Cortex of kidney (tissue), 1 donor: ENCODE measurements around the gene KIAA1328.

Experiments used
- DNase-seq: peaks from one replicate; lab custom pipeline; 2025; lab: John Stamatoyannopoulos, UW

KIAA1328 gene

DNA sequence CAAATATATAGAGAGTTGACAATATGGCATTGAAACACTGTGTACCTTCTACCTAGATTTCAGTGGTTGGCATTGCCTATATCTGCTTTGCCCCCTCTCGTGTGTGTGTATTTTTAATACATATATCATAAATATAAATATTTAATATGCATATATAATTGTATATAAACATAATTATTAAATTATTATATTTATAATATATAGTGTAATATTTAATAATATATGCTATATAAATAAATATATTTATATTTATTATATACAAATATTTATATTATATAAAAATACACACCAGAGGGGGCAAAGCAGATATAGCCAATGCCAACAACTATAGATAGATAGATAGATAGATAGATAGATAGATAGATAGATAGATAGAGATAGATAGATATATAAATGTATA, 124.1 kb downstream of the KIAA1328 start:
- DNase-seq, result no peak

DNA sequence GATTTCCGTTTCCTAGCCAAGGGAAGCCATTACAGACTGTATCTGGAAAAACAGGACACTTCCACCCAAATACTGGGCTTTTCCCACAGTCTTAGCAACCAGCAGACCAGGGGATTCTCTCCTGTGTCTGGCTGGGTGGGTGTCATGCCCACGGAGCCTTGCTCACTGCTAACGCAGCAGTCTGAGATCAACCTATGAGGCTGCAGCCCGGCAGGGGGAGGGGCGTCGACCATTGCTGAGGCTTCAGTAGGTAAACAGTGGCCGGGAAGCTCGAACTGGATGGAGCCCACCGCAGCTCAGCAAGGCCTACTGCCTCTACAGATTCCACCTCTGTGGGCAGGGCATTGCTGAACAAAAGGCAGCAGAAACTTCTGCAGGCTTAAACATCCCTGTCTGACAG, 131.1 kb downstream of the KIAA1328 start:
- no peak for DNase-seq

DNA sequence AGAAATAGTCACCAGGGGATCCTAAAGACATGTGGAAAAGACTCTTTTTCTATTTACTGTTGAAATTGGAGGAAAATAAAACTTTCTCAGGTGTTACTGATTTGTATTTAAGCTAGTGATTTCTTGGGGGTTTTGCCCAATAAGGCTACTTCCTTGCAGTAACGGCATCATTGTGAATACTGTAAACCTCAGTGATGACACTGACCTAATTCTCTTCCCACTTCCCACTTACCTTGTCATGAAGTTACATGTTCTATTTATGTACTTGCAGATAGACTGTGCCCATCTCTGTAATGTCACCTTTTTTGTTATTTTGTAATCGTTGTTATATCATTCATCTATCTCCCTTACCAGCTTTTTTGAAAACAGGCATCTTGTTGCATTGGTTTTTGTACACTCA, 134.5 kb downstream of the KIAA1328 start:
- no peak for DNase-seq

DNA sequence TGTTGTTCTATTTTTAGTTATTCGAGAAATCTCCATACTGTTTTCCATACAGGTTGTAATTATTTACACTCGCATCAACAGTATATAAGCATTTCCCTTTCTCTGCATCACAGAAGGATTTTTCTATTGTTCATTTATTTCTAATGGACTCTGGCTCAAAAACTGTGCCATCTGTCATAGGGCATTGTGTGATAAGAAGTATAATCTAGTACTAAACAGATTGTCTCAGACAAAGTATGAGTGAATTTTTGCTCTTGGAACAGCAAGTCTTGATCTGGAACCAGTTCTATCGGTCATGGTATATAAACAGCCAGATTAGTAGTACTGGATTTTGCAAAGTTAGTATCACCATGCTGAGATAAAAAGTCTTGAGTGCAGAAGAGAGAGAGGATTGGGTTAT, 145.8 kb downstream of the KIAA1328 start:
- no peak for DNase-seq

DNA sequence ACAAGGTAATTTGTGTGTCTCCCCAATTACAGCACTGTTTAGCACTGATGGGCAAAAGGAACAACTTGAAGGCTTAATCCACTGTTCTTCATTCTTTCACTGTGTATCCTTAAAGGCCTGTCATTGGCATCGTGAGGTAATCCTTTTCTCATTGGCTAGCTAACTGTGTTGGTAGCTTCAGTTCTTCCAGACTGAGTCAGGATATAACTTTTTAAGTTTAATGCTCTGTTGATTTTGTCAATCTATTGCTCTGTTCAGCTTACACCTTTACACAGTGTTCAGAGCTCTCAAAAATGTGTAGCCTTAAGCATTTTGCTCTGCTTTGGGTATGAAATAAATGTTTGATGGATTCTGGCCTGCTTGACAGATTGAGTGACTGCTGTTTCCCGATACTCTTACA, 148.2 kb downstream of the KIAA1328 start:
- DNase-seq, result no peak

DNA sequence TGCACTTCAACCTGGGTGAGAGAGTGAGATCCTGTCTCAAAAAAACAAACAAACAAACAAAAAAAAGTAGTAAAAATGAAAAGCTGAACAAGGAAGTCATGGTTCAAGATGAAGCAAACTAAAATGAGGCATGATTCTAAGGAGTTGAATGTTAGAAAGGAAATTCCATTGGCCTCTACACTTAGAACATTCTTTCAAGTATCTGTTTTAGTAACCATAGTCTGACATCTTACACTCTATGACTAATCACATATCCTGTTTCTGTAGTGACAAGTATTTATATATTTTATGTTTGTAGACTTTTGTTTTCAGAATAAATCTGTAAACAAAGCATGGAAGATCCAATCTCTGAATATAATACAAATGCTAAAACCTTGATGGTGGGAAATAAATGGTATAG, 164.1 kb downstream of the KIAA1328 start:
- DNase-seq, result no peak

DNA sequence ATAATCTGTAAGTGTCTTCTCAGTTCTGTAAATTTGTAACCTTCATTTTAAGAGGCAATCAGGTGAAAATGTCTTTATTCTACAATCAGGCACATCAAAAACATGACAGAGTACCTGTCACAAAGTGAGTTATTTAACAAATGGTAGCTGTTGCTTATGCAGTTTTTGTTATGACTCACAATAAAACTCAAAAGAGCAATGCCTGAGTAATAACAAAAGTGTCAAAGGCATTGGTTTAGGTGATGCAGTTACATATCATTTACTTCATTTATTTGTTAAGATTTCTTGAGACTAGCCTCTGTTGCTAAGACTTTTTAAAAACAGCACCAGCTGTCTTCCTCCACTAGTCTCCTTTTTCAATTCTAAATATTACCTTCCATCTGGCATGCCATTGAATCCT, 177.8 kb downstream of the KIAA1328 start:
- no peak for DNase-seq

DNA sequence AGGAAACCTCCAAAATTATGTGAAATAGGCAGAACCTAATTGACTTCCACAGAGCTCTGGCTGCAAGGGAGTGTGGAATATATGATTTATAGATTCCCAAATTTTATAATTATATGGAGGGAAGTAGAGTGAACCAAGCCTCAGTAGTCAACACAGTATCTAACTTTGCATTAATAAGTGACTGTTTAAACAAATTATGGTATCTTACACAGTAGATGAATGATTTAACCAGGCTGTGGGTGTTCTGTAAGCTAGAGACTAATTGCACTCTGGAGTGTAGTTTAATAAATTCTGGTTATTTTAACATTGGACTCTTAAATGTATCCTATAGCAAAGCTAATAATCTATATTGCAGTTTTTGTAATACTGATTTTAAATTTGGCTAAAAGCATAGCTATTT, 183.5 kb downstream of the KIAA1328 start:
- DNase-seq, result no peak

DNA sequence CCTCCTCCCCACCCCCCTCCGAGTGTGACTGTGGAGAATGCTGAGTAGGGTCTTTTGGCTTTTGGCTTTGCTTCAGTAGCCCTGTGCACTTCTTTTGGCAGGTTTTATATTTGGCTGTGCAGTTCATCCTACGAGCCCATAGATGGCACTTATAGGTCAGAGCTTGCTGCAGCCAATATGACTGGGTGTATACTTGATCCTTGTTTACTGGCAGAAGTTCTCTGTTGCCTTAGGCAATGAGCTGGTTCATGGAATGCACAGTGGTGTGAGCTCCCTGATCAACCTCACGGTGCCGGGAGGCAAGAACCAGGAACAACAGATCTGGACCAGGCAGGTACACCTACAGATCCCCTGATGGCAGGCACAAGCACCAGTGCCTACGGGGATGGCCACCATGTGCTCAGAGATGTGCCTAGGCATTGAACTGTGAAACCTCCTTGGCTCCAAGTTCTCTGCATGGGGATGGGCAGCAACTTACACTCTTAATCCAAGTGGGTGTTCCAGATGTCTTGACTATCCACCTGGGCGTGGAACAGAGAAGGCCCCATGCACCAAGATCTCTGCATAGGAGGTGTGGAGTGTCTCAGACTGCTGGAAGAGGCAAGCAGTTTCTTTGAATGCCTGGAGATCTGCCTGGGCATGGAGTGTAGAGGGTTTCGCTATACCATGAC, 190.4 kb downstream of the KIAA1328 start:
- no peak for DNase-seq

DNA sequence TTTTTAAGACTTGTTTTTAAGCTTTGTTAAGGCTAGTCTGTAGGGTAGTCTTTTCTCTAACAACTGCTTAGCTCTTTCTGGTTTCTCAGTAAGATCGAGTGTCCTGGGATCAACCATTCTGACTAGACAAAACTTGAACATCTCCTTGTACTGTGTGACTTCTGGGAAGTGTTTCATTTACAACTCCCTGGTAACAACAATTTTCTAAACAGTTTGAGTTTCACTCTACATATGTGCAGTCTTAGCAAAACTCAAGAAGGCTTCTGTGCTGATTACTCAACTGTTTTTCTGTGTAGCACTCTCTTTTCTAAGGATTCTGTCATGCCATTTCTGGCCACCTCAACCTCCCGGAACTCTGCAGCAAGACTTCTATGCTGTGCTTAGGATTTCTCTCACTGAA, 204.5 kb downstream of the KIAA1328 start:
- no peak for DNase-seq

DNA sequence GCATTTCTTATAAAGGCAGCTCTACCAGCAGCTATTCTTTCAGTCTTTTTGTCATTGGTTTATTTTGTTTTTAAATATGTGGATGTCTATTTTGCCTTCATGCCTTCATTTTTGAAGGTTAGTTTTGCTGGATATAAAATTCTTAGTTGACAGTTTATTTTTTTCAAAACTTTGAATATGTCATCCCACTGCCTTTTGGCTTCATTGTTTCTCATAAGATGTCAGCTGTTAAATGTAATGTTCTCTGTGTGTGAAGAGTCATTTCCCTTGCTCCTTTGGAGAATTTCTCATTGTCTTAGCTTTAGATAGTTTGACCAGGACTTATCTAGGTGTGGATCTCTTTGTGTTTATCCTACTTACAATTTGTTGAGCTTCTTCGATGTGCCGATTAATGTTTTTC, 213.5 kb downstream of the KIAA1328 start:
- no peak for DNase-seq

DNA sequence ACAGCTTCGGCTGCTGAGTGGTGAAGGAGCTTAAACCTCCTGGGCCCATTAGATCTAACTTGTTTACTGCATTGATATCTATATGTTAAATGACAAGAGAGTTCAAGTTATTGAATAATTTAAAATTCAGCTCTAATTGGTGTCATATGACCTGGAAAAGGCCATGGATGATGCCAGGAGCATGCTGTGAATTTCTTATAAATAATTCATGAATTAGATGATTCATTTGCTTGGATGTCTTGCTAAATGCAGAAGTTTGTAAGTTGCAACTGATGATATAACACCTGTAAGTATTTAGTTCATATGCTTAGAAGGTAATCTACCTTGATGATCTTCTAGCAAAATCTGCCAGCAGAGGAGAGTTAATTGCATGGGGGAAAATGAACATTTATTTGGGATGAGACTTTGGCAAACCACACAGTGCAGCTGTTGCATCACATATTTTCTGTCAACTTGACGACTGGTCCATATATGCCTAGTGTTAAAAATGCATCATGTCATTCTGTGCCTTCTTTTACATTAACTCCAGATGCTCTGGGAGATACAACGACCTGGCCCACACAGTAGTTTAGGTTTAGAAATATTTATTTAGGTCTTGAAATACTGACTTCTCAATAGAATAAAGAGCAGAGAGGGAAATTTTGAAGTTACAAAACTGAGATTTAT, 226.3 kb downstream of the KIAA1328 start:
- no peak for DNase-seq

DNA sequence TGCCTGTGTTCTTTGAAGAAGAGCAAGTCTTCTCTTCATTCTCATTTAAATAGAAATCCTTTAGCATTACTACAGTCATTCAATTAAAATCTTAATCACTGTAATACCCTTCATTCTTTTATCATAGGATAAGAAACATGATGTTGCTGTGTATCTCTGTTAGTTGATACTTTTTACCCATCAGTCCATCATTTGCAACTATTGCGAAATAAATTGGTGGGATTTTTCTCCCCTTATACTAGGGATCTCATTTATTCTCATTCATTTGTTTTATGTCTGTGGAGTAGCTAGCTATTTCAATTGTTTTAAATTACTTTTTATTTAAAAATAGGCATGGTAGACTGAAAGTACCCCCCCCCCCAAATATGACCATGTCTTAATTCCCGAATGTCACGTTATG, 235.3 kb downstream of the KIAA1328 start:
- no peak for DNase-seq

DNA sequence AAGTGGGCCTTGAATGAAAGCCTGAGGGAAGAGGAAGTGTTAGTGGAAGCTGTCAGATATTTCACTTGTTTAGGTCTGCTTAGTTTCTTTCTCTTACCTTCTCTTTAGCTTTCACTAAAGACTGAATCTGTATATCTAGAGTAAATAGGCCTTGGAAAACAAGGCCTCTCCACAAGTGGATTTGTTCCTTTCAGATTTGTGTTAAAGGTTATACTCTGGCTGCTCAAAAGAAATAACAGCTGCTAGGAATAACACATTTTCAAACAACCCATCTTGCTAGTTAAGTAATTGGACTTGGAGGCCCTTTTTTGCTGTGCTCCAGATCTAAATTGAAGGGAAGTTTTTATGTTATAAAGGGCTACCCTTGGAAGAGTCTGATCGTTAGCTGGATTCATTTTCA, 236.3 kb downstream of the KIAA1328 start:
- no peak for DNase-seq

DNA sequence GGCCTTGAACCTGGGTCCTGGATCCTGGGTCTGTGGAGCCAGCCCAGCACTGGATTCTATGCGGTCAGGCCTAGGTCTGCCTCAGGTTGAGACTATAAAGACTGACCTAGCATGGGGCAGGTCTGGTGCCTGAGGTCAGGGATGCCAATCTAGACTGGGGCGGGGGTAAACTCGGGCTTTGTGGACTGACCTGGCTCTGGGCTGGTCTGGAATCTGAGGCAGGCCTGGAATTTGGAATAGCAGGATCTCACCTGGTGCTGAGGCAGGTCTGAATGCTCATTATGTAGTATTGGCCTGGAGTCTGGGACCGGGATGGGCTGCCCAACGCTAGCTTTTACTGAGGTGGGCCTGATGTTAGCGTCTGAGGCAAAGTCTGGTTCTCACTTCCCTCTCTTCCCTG, 256.0 kb downstream of the KIAA1328 start:
- no peak for DNase-seq

DNA sequence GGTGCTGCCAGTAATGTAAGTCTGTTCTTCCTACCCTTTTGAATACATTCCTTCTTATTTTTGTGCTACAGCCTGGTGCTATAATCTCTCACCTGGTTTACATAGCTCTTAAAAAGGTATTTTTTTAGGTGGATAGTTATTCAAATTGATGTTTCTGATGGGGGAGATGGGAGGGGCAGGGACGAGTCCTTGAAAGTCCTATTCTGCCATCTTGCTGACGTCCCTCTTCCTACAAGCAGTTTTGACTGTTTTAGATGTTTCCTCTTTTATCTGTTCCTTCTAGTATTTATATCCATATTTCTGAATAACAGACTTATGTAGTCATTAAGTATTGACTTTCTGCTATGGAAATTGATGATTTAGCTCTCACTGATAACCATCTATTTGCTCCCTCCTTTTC, 256.4 kb downstream of the KIAA1328 start:
- no peak for DNase-seq

DNA sequence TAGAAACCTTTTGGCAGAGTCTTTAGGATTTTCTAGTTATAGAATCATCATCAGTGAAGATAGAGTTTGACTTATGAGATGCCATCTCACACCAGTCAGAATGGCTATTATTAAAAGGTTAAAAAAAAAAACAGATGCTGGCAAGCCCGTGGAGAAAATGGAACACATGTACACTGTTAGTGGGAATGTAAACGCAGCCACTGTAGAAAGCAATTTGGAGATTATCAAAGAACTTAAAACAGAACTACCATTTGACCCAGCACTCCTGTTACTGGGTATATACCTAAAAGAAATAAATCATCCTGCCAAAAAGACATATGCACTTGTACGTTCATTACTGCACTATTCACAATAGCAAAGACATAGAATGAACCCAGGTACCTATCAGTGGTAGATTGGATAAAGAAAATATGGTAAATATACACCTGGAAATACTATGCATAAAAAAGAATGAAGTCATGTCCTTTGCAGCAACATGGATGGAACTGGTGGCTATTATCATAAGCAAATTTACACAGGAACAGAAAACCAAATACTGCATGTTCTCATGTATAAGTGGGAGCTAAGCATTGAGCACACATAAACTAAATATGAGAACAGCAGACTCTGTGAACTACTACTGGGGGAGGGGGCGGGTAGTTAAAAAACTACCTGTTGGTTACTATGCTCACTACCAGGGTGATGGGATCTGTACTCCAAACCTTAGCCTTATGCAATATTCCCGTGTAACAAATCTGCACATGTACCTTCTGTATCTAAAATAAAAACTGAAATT, 279.0 kb downstream of the KIAA1328 start:
- no peak for DNase-seq

DNA sequence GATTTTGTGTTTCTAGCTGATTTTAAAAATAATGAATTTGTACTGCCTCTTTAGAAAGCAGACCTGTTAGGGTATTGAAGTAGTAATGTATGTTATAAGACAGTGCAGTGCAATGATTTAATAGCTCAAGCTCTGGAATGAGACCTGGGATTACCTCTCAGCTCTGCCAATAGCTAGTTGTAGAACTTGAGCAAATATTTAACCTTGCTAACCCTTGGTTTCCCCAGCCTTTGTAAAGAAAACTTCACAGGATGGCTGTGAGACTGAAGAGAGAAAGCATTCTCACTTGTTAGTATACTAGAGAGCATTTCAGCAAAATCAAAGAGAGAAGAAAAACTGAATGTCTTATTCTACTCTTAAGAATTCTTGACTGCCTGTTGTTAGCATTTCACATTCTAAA, 293.9 kb downstream of the KIAA1328 start:
- DNase-seq, result no peak

DNA sequence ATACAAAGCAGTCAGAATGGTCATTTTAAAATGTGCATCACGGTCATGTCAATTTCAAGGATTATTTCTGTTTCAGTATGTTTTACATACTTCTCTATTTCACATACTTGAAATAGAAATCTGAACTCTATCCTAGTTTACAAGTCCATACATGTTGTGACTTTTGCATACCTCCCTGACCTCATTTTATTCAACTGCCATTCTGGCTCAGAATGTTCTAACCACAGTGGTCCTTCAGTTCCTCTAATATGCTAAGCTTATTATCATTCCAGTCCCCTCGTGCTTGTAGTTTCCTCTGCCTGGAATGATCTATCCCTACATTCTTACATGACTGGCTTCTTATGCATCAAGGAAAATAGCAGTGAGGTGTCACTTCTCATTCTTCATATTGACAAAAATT, 295.6 kb downstream of the KIAA1328 start:
- DNase-seq, result no peak

DNA sequence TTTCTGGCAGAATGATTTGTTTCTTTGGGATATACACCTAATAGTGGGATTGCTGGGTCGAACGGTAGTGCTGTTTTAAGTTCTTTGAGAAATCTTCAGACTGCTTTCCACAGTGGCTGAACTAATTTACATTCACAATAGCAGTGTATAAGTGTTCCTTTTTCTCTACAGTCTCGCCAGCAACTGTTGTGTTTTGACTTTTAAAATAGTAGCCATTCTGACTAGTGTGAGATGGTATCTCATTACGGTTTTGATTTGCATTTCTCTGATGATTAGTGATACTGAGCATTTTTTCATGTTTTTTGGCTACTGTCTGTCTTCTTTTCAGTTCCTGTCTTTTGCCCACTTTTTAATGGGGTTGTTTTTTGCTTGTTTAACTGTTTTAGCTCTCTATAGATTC, 306.2 kb downstream of the KIAA1328 start:
- DNase-seq, result no peak

DNA sequence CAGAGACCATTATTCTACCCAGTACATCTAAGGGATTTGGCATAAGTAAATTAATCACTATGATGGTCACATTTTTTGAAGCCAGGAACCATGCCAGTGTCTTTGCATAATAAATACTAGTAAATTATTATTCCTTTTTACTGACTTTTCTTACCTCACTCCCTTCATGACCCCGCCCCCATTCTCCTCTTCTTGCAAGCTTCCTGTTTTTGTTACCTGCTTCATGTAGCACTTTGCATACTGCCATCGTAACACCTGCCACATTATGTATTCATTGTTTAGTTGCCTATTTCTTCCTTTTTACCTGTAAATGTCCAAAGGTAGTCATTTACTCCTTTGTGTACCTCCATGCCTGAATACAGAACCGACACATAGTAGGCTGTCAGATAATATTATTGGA, 309.5 kb downstream of the KIAA1328 start:
- no peak for DNase-seq

DNA sequence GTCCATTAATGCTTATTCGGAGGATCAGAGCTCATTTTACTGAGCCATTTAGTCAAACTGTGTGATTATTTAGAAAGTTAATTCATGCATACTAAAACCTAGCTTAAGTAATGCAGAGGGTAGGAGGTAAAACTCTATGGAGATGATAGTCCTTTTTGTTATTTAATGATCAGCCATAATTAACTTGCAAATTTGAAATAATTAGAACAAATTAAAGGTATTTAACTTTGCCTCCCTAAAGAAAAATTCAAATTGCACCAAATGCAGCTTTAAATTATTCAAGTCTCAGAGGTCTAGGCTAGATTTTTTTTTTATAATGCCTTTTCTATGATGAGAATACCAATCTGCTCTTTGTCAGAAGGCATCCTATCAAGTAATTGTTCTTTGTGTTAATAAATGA, 310.9 kb downstream of the KIAA1328 start:
- DNase-seq, result no peak

DNA sequence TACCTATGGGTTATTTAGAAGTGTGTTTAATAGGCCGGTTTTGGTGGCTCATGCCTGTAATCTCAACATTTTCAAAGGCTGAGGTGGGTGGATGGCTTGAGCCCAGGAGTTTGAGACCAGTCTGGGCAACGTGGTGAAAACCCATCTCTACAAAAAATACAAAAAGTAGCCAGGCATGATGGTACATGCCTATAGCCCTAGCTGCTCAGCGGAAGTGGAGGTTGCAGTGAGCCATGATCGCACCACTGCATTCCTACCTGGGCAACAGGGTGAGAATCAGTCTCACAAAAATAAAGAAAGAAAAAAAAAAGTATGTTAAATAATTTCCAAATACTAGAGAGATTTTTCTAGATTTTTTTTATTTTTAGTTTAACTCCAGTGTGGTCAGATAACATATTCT, 316.0 kb downstream of the KIAA1328 start:
- no peak for DNase-seq
